HG02840 (cell line): ENCODE data around the gene STK11IP.

ENCODE experiments used
- ATAC-seq: cut with Tn5 transposase; IDR thresholded peaks from one replicate; pipeline ENCODE4 v1.9.1; 2021; ENCODE audit warnings: mild to moderate bottlenecking, moderate library complexity, moderate number of reproducible peaks; ENCODE audit not compliant: unreplicated experiment, low FRiP score

Gene STK11IP

DNA sequence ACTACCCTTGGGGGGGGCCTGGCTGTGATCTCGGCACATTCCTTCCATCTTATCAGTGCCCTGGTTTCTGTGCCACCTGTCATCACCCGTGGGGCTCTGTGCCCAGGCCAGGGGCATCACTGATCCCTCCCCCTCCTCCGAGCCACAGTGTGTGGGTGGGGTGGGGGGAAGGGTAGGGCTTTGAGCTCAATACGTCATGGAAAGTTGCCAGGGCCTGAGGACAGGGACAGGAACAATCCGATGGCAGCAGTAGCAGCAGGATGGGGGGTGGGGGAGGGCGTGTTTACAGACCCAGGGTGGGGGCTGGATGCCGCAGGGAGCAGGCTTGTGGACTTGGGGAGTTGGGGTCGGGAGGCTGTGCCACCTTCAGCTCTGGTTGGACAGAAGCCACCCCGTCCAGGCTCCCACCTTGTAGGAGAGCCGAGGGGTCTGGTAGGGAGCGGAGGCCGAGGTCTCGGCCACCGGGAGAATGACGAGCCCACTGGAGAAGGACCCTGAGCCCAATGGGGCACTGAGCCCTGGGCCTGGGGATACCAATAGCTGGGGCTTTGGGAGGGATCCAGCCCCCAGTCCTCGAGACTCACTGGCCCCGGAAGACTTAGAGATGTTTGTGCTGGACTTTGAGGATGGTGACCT is 33.2 kb downstream of the STK11IP start:
- ATAC-seq = no peak

GRCh38 chr2:219631406-219631891 is 33.8 kb downstream of the STK11IP start:
- no peak for ATAC-seq

DNA sequence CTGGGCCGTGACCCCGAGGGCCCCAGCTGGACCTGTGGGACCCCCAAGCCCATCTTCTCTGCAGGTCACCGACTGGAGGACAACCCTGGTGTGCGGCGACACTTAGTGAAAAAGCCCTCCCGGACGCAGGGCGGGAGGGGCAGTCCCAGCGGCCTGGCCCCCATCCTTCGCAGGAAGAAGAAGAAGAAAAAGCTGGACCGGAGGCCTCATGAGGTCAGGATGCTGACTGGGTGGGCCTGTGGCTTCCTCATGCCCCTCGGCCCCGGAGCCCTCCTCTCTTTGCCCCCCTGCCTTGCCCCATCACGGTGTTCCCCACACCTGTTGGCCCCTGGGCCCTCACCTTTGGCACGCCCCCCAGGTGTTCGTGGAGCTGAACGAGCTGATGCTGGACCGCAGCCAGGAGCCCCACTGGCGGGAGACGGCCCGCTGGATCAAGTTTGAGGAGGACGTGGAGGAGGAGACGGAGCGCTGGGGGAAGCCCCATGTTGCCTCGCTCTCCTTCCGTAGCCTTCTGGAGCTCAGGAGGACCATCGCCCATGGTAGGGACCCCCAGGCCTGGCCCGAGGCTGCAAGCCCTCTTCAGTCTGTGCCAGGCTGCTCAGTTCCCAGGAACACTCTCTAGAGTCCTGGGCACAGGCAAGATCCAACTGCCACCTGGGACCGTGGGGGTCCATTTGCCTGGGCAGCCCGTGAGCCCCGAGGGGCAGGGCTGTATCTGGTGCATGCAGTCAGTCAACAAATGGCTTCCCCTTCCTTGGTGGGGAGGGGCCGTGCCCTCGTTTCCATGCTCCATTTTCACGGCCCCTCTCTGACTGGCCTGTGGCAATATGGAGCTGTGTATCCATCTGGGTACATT is 34.5 kb downstream of the STK11IP start:
- ATAC-seq = no peak

GRCh38 chr2:219632760-219633105 is 35.1 kb downstream of the STK11IP start:
- ATAC-seq = no peak

- ATAC-seq = no peak
Observed at GRCh38 chr2:219633276-219634065, 35.8 kb downstream of the STK11IP start.

- ATAC-seq = no peak
Observed at GRCh38 chr2:219634171-219634940, 36.7 kb downstream of the STK11IP start.

GRCh38 chr2:219634951-219635751 is 37.5 kb downstream of the STK11IP start:
- ATAC-seq = no peak

- no peak for ATAC-seq
Observed at GRCh38 chr2:219636144-219636915, 38.7 kb downstream of the STK11IP start.

DNA sequence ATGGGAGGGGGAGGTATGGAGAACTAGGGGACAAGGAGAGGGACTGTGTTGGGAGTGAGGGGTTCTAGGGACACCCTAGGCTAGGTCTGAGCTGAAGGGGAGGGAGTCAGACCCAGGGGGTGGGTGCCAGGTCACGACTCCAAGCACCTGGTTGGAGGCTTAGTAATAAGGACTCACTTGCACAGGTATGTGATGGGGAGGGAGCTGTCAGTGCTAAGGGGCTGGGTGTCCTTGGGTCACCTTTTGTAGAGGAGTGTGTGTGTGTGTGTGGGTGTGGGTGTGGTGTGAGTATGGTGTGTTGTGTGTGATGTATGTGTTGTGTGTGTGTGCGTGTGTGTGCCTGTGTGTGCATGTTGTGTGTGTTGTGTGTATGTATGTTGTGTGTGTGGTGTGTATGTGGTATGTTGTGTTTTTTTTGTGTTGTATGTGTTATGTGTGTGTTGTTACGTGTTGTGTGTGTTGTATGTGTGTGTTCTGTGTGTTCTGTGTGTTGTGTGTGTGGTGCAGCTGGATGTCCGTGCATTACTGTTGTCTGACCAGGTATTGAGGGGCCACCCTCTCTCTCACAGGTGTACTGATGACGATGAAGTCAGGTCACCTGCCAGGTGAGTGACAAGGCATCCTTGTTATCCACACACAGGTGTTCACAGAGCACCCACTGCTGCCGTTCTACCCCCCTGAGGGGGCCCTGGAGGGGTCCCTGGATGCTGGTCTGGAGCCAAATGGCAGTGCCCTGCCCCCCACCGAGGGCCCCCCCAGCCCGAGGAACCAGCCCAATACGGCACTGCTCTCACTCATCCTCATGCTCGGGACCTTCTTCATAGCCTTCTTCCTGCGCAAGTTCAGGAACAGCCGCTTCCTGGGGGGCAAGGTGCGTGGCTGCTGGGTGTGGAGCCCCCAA is 39.5 kb downstream of the STK11IP start:
- ATAC-seq = no peak

- no peak for ATAC-seq
Observed at GRCh38 chr2:219637842-219638185, 40.2 kb downstream of the STK11IP start.

DNA sequence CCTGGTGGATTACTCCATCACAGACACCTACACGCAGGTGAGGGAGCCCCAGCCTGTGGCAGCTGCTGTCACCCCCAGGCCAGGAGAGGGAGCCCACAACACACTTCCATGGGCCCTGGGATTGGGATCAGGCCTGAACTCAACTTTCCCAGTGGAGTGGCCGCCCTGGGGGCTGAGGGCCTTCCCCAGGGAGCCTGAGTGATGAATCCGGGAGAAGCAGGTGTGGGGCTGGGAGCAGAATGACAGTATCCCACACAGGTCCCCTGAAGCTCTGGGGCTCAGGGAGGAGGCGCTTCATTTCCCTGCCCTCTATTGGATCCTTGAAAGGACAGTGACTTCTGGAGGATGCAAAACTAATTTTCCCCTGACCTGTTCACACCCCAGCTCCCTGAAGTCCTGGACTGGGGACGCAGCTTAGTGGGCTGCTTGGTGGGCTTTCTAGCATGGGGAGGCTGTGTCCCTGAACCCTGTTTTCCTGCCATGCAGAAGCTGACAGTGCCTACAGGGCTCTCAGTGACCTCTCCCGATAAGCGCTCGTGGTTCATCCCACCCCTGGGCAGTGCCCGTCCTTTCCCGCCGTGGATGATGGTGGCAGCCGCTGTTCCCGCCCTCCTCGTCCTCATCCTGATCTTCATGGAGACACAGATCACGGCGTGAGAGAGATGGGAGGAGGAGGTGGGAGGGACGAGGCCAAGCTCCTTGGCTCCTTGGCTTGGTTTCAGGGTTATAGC is 40.7 kb downstream of the STK11IP start:
- no peak for ATAC-seq

- no peak for ATAC-seq
Observed at GRCh38 chr2:219638948-219639755, 41.5 kb downstream of the STK11IP start.

DNA sequence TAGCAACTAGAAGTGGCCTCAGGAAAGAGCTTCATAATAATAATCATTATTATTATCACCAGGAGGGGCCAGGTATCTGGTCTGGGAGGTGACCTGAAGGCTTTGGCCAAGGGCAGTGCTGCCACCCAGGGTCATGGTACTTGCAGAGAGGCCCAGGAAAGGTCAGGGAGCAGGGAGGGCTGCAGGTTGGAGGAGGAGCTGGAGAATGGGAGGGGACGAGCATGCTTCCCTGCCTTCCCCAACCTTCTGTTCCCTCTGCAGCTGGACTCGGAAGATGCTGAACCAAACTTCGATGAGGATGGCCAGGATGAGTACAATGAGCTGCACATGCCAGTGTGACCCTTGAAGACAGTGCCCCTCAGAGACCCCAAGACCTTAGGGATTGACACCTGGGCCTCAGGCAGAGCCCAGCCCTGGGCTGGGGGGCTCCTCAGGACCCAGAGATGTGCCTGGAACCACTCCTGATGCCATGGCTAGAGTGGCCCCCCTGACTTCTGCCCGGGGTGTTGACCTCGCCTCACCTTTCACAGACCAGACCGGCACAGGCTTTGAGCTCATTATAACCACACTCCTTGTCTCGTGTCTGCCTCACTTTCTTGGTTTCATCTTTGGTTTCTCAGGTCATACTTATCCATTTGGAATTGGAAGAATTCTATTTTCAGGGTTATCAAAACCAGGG is 43.9 kb downstream of the STK11IP start:
- ATAC-seq = no peak

DNA sequence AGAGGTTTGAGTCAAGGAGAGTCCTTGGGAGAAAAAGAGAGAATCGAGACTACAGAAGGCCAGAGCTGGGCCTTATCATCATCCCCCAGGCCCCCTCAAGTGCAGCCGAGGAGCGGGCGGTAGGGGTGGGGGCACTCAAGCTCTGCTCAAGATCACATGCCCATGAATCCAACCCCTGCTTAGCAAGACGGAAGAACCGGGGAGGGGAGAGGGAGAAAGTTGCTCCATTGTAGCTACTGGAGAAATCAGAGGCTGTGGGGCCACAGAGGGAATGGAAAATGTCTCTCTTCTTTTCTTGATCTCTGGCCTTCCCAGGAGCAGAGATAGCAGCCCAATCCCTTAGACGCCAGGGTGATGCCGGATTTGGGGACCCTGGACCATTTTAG is 44.4 kb downstream of the STK11IP start:
- ATAC-seq = no peak

DNA sequence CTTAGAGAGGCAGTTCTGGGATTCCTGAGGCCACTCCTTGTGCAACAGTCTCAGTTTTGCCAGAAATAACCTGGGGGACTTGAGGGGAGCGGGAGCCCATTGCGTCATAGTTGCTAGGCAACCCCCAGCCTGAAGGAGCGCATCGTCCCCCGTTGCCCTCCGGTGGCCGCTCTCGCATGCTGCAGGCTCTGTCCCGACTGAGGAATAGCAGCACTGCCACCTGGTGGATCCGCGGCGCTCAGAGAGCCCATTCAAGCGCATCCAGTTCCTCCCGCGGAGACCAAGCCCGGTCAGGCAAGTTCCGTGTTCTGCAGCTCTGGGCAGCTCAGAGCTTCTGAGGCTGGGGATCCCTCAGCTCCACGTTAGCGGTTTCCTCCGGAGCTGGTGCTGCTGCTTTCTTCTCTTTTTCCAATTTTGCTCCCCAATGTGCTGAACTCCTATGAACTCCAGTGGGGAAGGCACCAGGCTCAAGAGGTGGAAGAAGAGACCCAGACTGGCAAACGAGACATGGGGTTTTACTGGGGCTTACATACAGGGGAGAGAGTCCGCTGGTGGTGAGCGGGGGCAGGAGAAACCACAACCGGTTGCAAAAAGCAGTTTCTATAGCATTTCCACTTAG is 44.9 kb downstream of the STK11IP start:
- peak; percentile 97 for ATAC-seq

GRCh38 chr2:219643084-219643473 is 45.4 kb downstream of the STK11IP start:
- no peak for ATAC-seq
